ENCODE results near the gene FAM187B.
"Not testable (repeated sequence)": the region's sequence is repeated elsewhere in the genome, so short reads cannot be mapped to it uniquely, and the experiment has no call there.

Gene FAM187B

DNA sequence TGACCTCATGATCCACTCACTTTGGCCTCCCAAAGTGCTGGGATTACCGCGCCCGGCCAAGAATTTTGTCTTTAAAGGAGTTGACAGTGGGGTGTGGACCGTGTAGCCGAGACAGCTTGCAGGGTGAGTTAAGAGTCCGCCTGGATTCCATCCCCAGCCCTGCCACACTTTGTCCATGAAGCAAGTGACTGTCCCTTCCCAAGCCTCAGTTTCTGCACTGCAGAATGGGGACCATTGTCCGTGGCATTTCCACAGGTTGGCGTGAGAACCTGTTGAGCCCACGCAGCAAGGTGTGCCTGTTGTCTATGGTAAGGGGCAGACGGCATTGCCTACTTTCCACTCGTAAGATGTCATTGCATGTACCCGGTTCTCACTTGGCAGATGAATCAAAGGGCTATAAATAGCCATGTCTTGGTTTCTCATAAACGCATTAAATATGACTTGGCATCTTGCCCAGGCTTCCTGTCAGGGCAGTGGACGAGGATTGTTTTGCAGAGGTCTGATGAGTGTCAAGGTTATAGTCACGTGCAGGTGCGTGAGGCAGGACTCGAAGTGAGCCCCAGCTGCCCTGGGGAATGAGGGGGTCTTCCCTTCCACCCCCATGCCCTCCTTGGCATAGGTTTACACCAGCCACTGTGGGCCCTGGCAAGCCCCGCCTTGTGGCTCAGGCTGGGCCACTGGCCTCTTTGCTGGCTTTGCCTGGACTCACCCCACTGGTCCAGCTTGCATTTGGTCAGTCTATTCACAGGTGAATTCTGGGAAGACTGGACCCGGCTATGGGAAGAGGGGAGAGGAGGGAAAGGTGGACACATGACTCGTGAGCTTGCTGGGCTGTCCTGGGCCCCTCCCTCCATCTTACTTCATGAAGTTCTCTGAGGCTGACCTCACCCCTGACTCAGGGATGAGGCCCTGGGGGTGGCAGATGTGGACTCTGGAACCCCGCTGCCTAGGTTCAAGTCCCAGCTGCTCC is 14.6 kb downstream of the FAM187B start:
- DNase-seq (ENCODE audit: low read depth, low spot score): peak; percentile 11

GRCh38 chr19:35212241-35212640 is 16.3 kb downstream of the FAM187B start:
- no peak for DNase-seq (ENCODE audit: low read depth, low spot score)

DNA sequence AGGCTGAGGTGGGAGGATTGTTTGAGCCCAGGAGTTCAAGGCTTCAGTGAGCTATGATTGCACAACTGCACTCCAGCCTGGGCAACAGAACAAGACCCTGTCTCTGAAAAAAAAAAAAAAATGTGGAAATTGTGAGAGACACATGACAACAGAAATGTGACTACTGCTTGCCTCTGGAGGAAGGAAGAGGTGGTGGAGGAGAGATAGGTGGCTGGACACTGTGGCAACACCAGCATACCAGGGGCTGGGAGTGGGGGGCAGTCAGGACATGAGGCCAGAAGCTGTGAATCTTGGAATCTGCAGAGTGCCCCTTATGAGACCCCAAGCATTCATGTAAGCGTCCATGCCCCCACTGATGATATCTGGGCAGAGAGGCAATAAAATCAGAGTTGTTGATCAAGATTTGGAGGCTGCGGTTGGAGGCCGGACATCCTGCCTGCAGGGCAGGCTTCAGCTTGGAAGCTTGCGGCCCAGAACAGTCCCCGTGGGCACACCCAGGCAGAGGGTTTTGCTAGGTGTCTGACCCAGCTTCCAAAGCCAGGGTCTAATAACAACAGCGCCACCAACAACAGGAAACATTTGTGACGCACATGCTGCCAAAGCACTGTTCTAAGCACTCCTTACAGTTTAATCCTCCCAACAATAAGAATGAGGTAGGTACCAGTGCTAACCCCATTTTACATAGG is 16.9 kb downstream of the FAM187B start:
- DNase-seq (ENCODE audit: low read depth, low spot score): no peak

DNA sequence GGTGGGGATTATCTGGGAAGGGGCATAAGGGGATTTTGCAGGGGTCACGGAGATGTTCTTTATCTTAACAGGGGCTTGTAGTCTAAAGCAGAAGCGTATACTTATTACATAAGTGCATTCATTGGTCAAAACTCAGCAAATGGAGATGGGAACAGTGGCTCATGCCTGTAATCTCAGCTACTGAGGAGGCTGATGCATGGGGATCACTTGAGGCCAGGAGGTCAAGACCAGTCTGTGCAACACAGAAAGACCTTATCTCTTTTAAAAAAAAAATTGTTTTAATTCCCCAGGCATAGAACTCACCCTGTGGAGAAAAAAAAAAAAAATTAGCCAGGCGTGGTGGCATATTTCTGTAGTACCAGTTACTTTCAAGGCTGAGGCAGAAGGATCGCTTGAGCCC is 18.9 kb downstream of the FAM187B start:
- no peak for DNase-seq (ENCODE audit: low read depth, low spot score)

- DNase-seq (ENCODE audit: low read depth, low spot score): no peak
These were observed 20.4 kb downstream of the FAM187B start for GRCh38 chr19:35208121-35208520.

GRCh38 chr19:35207391-35207871 is 21.1 kb downstream of the FAM187B start:
- no peak for DNase-seq (ENCODE audit: low read depth, low spot score)

DNA sequence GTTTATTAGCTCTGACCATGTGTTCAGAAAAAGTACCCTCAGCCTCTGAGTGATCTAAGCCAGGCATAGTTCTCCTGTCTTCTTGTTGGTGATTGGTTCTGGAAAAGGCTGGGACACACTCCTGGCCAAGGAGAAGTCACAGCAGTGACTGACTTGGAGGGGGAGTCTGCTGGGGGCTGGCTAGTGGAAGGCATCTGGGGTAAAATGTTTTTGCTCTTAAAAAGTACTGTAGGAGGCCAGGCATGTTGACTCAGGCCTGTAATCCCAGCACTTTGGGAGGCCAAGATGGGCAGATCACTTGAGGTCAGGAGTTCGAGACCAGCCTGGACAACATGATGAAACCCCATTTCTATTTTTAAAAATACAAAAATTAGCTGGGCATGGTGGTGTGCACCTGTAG is 21.7 kb downstream of the FAM187B start:
- DNase-seq (ENCODE audit: low read depth, low spot score): no peak

GRCh38 chr19:35206379-35206778 is 22.2 kb downstream of the FAM187B start:
- DNase-seq (ENCODE audit: low read depth, low spot score): no peak

DNA sequence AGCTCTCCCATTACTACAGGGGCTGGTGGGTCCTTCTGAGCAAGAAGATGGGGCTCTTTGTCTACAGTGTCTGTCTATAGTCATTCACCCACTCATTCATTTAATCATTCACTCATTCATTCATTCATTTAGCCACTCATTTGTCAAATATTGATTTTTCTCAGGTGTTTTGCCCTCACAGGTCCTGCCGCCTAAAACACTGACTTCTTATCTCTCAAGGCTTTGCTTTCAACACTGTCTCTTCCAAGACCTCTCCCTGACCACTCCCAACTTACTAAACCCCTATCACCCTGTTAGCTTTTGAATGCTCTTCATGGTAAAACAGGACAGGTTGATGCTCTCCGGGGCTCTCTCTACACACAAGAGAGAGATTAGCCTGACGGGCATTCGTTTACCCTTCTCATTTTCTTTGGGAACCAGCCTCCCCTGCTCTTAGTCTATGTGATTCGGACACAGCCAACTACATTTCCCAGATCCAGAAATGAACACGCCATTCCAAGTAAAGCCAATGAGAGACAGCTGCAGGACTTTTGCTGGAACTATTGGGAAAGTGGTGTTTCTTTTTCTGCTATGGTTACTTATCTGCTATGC is 22.7 kb downstream of the FAM187B start:
- DNase-seq (ENCODE audit: low read depth, low spot score): no peak

DNA sequence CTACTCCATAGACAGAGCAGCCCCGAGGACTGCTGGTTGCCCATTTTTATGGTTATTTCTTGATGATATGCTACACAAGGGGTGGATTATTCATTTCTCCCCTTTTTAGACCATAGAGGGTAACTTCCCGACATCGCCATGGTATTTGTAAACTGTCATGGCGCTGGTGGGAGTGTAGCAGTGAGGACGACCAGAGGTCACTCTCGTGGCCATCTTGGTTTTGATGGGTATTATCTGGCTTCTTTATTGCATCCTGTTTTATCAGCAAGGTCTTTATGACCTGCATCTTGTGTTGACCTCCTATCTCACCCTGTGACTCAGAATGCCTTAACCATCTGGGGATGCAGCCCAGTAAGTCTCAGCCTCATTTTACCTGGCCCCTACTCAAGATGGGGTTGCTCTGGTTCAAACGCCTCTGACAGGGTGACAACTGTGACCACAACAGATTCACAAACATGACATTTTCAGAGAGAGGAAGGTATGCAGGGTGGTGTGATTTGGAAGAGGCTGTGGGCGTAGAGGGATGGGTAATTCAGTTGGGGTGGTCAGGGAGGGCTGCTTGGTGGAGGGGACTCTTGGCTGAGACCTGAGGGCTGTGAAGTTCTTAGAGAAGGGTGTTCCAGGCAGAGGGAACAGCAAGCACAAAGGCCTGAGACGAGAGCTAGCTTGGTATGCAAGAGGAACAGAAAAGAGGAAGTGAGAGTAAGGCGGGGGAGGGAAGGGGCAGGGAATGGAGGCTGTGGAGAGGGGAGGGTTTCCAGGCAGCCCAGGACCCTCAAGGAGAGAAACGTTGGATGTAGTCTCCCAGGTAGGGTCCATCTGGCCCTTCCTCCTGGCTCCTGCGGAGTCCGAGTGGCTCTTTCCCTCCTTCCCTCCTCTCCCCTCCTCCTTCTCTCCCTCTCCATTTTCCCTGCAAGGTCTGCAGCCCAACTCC is 23.5 kb downstream of the FAM187B start:
- DNase-seq (ENCODE audit: low read depth, low spot score): no peak

GRCh38 chr19:35202722-35203688 is 25.5 kb downstream of the FAM187B start:
- DNase-seq (ENCODE audit: low read depth, low spot score): no peak

GRCh38 chr19:35199481-35199880 is 29.1 kb downstream of the FAM187B start:
- no peak for DNase-seq (ENCODE audit: low read depth, low spot score)

DNA sequence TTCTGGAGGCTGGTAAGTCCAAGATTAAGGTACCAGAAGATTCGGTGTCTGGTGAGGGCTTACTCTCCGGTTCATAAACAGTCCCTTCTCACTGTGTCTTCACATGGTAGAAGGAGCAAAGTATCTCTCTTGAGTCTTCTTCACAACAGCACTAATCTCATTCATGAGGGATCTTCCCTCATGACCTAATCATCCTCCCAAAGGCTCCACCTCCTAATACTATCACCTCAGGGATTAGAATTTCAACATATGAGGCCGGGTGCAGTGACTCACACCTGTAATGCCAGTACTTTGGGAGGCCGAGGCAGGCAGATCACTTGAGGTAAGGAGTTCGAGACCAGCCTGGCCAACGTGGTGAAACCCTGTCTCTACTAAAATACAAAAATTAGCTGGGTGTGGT is 31.7 kb downstream of the FAM187B start:
- not testable (repeated sequence) for DNase-seq (ENCODE audit: low read depth, low spot score)

DNA sequence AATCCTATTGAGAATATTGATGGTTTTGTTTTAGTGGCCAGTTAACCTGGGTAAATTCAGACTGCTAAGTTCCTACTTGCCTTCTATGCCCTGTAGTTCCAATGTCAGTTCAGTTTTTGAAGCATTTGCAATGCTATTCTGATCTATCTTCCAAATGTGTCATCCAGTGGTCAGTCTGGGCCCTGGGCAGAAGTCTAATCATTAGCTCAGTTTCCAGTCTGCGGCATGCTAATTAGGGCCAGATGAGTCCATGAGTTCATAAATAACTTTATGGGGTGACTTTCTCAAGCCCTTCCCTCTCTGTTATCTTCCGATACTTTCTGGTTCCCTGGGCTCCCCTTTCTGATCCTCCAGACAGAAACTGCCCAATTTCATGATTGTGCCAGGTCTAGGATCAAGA is 32.7 kb downstream of the FAM187B start:
- DNase-seq (ENCODE audit: low read depth, low spot score): no peak

DNA sequence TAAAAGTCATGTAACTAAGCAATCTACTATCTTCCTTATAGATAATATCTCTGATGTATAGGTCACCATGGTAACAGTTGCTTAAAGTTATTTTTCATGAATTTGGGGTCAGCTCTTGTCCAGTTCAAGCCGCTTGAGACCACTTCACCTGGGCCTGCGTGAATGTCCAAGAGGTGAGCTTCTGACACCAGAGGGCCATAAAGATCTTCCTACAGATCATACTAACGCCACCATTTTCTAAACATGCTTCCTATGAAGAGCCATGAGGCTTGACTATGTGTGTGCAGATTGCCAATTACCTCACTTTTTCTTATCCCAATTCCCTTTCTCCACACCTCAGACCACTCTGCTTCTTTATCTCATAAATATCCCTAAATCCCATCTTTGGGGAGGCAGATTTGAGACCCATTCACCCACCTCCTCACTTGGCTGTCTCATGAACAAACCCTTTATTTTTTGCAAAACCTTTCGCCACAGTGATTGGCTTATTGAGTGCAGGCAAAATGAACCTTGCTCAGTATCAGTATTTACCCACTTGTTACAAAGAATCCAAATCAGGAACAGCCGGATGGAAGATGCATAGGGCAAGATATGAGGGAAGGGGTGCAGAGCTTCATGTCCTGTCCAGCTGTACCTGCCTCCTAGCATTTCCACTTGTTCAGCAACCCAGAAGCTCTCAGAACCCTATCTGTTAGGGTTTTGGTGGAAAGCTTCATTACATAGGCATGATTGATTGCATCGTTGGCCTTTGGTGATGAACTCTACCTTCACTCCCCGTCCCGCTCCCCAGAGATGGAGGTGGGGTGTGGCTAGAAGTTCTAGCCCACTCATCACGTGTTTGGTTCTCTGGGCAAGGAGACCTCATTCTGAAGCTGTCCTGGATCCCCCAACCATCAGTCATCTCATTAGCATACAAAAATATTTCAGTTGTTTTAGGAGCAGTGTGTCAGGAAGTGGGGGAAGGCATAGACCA is 34.2 kb downstream of the FAM187B start:
- DNase-seq (ENCODE audit: low read depth, low spot score): no peak

GRCh38 chr19:35184884-35185283 is 43.7 kb downstream of the FAM187B start:
- no peak for DNase-seq (ENCODE audit: low read depth, low spot score)

- no peak for DNase-seq (ENCODE audit: low read depth, low spot score)
These were observed 44.3 kb downstream of the FAM187B start for GRCh38 chr19:35184267-35184666.

GRCh38 chr19:35181387-35181786 is 47.2 kb downstream of the FAM187B start:
- DNase-seq (ENCODE audit: low read depth, low spot score): no peak

DNA sequence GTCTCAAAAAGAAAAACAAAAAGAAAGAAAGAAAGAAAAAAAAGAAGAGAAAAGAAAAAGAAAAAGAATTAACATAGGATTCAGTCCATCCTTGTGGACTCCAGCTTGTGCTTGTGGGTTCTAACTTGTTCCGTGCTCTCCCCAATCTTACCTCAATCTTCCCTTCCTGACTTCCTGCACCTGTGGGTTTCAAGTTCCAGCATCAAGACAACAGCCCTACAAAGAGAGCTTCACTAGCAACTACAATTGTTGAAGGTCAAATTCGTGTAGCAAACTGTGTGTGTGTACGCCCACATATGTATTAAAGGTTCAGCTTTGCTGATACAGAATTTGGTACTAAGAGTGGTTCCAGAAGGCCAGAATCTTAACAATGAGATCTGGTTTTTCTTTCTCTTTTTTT is 48.7 kb downstream of the FAM187B start:
- no peak for DNase-seq (ENCODE audit: low read depth, low spot score)
